GM21367 (cell line): ENCODE data around the gene GSG1L.
"Not testable (repeated sequence)": the region's sequence is repeated elsewhere in the genome, so short reads cannot be mapped to it uniquely, and the experiment has no call there.

Experiments
- ATAC-seq: cut with Tn5 transposase; IDR thresholded peaks from one replicate; pipeline ENCODE4 v1.9.1; 2021; ENCODE audit not compliant: unreplicated experiment

The GSG1L gene

GRCh38 chr16:27911486-27911885 is 152.0 kb downstream of the GSG1L start:
- no peak for ATAC-seq

GRCh38 chr16:27907457-27907972 is 156.0 kb downstream of the GSG1L start:
- no peak for ATAC-seq

GRCh38 chr16:27906883-27907282 is 156.6 kb downstream of the GSG1L start:
- ATAC-seq, result no peak

- ATAC-seq, result no peak
These were observed 160.4 kb downstream of the GSG1L start for GRCh38 chr16:27903046-27903655.

GRCh38 chr16:27902551-27902950 is 161.0 kb downstream of the GSG1L start:
- ATAC-seq, result no peak

- no peak for ATAC-seq
These were observed 161.6 kb downstream of the GSG1L start for GRCh38 chr16:27901956-27902355.

- no peak for ATAC-seq
These were observed 163.8 kb downstream of the GSG1L start for GRCh38 chr16:27899736-27900135.

- no peak for ATAC-seq
These were observed 169.1 kb downstream of the GSG1L start for GRCh38 chr16:27894386-27894785.

GRCh38 chr16:27892879-27893278 is 170.6 kb downstream of the GSG1L start:
- ATAC-seq, result no peak

- no peak for ATAC-seq
These were observed 172.6 kb downstream of the GSG1L start for GRCh38 chr16:27890866-27891265.

GRCh38 chr16:27890006-27890405 is 173.5 kb downstream of the GSG1L start:
- ATAC-seq, result no peak

GRCh38 chr16:27883576-27883975 is 179.9 kb downstream of the GSG1L start:
- no peak for ATAC-seq

GRCh38 chr16:27880287-27880686 is 183.2 kb downstream of the GSG1L start:
- no peak for ATAC-seq

- ATAC-seq, result no peak
These were observed 183.8 kb downstream of the GSG1L start for GRCh38 chr16:27879601-27880247.

- not testable (repeated sequence) for ATAC-seq
These were observed 190.9 kb downstream of the GSG1L start for GRCh38 chr16:27872627-27873026.

- ATAC-seq, result no peak
These were observed 193.3 kb downstream of the GSG1L start for GRCh38 chr16:27870116-27870798.

GRCh38 chr16:27869411-27869810 is 194.1 kb downstream of the GSG1L start:
- ATAC-seq, result no peak

- no peak for ATAC-seq
These were observed 195.3 kb downstream of the GSG1L start for GRCh38 chr16:27868180-27868579.

GRCh38 chr16:27867122-27868110 is 196.1 kb downstream of the GSG1L start:
- ATAC-seq, result no peak

- ATAC-seq, result no peak
These were observed 200.1 kb downstream of the GSG1L start for GRCh38 chr16:27863377-27863776.

- no peak for ATAC-seq
These were observed 200.6 kb downstream of the GSG1L start for GRCh38 chr16:27862953-27863352.
